ENCODE results near the gene SYNGAP1. TPM values are rescaled to one million over a fixed set of nuclear protein-coding genes. Genes with fewer than 3 reads are reported as not detected.

The SYNGAP1 gene
- total RNA-seq, 1 experiment from 2014 or later = 77.6 TPM

GRCh38 chr6:33417903-33418689 is 1.8 kb upstream of the SYNGAP1 start, which contains the start of gene CUTA:
Gene CUTA (minus strand): TSS chr6:33418107. CDS start chr6:33418000, 107 bp downstream.
- no TSS peak for BruUV-seq (replicated peaks)
- H3K9me3 ChIP-seq (ENCODE audit: low read depth, low read length, poor library complexity, severe bottlenecking) = no peaks in the 10 kb centered on the region
- peaks cover 24% of the 10 kb centered on the region for H3K4me1 ChIP-seq (ENCODE audit: insufficient read depth, low read length, poor library complexity, severe bottlenecking)
- H3K36me3 ChIP-seq (ENCODE audit: insufficient read depth, low read length, poor library complexity, severe bottlenecking) = peaks cover 35% of the 10 kb centered on the region
- peak; percentile 100 for DNase-seq (ENCODE audit: low spot score)
- ChIA-PET POLR2A (ENCODE audit: low non-redundant PET) (no interaction called here), CTCF (interaction anchor here (0.8 kb wide), 1 partner anchor 13 kb away, joined by 3 read pairs; no protein-coding TSS in a partner anchor)
- H3K27ac ChIP-seq (ENCODE audit: low read depth, low read length, poor library complexity, severe bottlenecking) = peak within 1 kb of the TSS; percentile 81
- no peaks in the 10 kb centered on the region for H3K27me3 ChIP-seq (replicated peaks; ENCODE audit: insufficient read depth, low read depth, low read length, poor library complexity)
- TF ChIP-seq EZH2 (IDR thresholded peaks at IDR 0.05; ENCODE audit: borderline replicate concordance, low read depth, low read length, poor library complexity, severe bottlenecking) (no peak), CTCF (conservative IDR thresholded peaks at IDR 0.05; ENCODE audit: low read depth, low read length) (peak; percentile 55)
- H3K4me3 ChIP-seq (ENCODE audit: low read depth, low read length, poor library complexity, severe bottlenecking) = peak within 1 kb of the TSS; percentile 61
- intact Hi-C loops (cut with micrococcal nuclease; ENCODE audit: unreplicated experiment) = loop anchor here (10.0 kb wide), 1 partner anchor 103 kb away; the partner anchor contains the start of genes TAPBP and ZBTB22

DNA sequence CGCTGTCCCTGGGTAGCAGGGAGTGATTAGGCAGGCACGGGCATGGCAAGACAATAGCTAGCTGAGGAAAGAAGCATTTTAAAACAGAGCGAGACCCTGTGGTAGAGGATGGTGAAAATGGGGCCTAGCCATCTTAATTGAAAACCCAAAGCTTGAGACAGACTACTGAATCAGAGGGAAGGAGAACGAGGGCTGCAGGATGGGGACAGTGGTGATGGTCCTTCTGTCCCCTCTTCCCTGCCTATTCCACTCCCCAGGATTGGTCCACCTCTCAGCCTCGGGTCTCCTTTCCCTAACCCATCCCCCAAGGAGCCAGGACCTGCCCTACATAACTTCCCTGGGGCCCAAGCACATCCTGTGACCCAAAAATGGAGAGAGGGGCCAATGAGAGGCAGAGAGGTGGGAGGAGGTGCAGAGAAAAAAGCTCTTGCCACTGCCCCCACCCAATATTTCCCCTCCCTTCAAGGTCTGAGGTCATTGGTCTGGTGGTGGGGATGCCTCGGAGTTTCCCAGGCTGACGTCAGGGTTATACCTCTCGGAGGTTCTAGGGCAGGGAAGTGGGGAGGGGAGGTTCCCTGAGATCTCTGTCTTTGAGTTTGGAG is 1.1 kb upstream of the SYNGAP1 start:
- peak overlapping the region; percentile 61 for H3K4me3 ChIP-seq (ENCODE audit: low read depth, low read length, poor library complexity, severe bottlenecking)
- TF ChIP-seq EZH2 (IDR thresholded peaks at IDR 0.05; ENCODE audit: borderline replicate concordance, low read depth, low read length, poor library complexity, severe bottlenecking) (no peak), CTCF (conservative IDR thresholded peaks at IDR 0.05; ENCODE audit: low read depth, low read length) (no peak)
- CTCF ChIA-PET = interaction anchor here (0.8 kb wide), 1 partner anchor 12 kb away, joined by 3 read pairs; no protein-coding TSS in a partner anchor
- peaks cover 24% of the 10 kb centered on the region for H3K4me1 ChIP-seq (ENCODE audit: insufficient read depth, low read length, poor library complexity, severe bottlenecking)
- H3K9me3 ChIP-seq (ENCODE audit: low read depth, low read length, poor library complexity, severe bottlenecking) = no peaks in the 10 kb centered on the region
- TSS peak; percentile 83 for BruUV-seq (replicated peaks)
- intact Hi-C loops (cut with micrococcal nuclease; ENCODE audit: unreplicated experiment) = loop anchor here (10.0 kb wide), 1 partner anchor 104 kb away; the partner anchor contains the start of genes TAPBP and ZBTB22
- peak overlapping the region; percentile 81 for H3K27ac ChIP-seq (ENCODE audit: low read depth, low read length, poor library complexity, severe bottlenecking)
- H3K27me3 ChIP-seq (replicated peaks; ENCODE audit: insufficient read depth, low read depth, low read length, poor library complexity) = no peaks in the 10 kb centered on the region
- no peak for DNase-seq (ENCODE audit: low spot score)
- POLR2A ChIA-PET (ENCODE audit: low non-redundant PET) = no interaction called here
- peaks cover 30% of the 10 kb centered on the region for H3K36me3 ChIP-seq (ENCODE audit: insufficient read depth, low read length, poor library complexity, severe bottlenecking)

DNA sequence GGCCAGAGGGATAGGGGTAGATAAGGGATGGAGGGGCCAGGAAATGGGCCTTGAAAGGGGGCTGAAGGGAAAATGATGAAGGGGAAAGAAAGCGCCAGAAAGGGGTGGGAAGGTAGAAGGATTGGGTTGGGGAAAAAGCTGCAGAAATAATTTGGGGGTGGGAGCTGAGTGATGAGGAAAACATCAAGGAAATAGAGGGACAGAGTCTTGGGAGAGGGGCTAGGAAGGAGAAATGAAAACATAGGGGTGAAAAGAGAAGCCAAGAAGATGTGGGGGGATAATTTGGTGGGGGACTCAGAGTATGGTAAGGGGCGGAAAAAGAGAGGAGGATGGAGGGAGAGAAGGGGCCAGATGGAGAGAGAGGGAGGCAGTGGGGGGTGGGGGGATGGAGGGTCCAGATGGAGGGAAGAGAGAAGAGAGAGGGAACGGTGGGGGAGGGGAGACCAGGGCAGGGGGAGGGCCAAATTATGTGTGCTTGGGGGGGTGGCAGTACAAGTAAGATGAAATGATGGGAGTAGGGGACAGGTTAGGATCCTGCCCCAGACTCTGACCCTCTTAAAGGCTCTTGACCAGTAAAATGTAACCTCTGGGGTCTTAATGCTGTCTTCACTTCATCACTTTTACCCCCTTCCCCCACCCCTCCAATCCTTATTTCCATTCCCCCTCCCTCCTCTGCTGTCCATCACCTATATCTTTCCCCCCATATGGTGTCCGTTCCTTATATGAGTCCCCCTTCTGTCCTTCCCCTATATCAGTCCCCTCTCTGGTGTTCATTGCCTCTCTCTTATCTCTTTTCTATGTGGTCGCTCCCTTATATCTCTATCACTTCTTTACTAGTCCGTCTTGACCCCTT is 852 bp downstream of the SYNGAP1 start:
- POLR2A ChIA-PET (ENCODE audit: low non-redundant PET) = no interaction called here
- intact Hi-C loops (cut with micrococcal nuclease; ENCODE audit: unreplicated experiment) = loop anchor here (10.0 kb wide), 2 partner anchors 154 to 446 kb away; no protein-coding TSS in a partner anchor
- CTCF ChIA-PET = no interaction called here
- peaks cover 17% of the 10 kb centered on the region for H3K36me3 ChIP-seq (ENCODE audit: insufficient read depth, low read length, poor library complexity, severe bottlenecking)
- H3K4me1 ChIP-seq (ENCODE audit: insufficient read depth, low read length, poor library complexity, severe bottlenecking) = peaks cover 36% of the 10 kb centered on the region
- peak; percentile 45 for DNase-seq (ENCODE audit: low spot score)
- no peaks in the 10 kb centered on the region for H3K9me3 ChIP-seq (ENCODE audit: low read depth, low read length, poor library complexity, severe bottlenecking)
- H3K27me3 ChIP-seq (replicated peaks; ENCODE audit: insufficient read depth, low read depth, low read length, poor library complexity) = no peaks in the 10 kb centered on the region
- no TSS peak for BruUV-seq (replicated peaks)
- TF ChIP-seq EZH2 (IDR thresholded peaks at IDR 0.05; ENCODE audit: borderline replicate concordance, low read depth, low read length, poor library complexity, severe bottlenecking) = no peak
- TF ChIP-seq CTCF (conservative IDR thresholded peaks at IDR 0.05; ENCODE audit: low read depth, low read length) = no peak
- no peak overlapping the region for H3K27ac ChIP-seq (ENCODE audit: low read depth, low read length, poor library complexity, severe bottlenecking)
- peak overlapping the region; percentile 40 for H3K4me3 ChIP-seq (ENCODE audit: low read depth, low read length, poor library complexity, severe bottlenecking)

Measured in A673 (cell line).